Measurements from ENCODE around the gene MUCL3.

Gene MUCL3

GRCh38 chr6:30928677-30929076, 12.1 kb upstream of the MUCL3 start:
- Histone ChIP-seq H2AFZ (ENCODE audit: low read length) (no peak overlapping the region), H3K4me1 (ENCODE audit: insufficient read depth, low read length, severe bottlenecking) (no peaks in the 10 kb centered on the region), H3K9ac (ENCODE audit: low read length) (no peak overlapping the region), H3K4me2 (ENCODE audit: low read length) (no peak overlapping the region), H3K36me3 (ENCODE audit: insufficient read depth, low read length) (peaks cover 52% of the 10 kb centered on the region), H3K9me3 (ENCODE audit: low read length) (no peaks in the 10 kb centered on the region), H3K4me3 (ENCODE audit: low read depth, low read length, poor library complexity, severe bottlenecking) (no peak overlapping the region), H3F3A (ENCODE audit: insufficient read depth, low read length) (no peaks in the 10 kb centered on the region), H3K27me3 (ENCODE audit: insufficient read depth, low read length) (no peaks in the 10 kb centered on the region), H4K20me1 (ENCODE audit: insufficient read depth, low read length) (no peaks in the 10 kb centered on the region), H3K9me2 (ENCODE audit: low read depth, low read length) (no peaks in the 10 kb centered on the region), H3K27ac (ENCODE audit: low read depth, low read length, poor library complexity, severe bottlenecking) (no peak overlapping the region), H3K79me2 (ENCODE audit: insufficient read depth, low read length) (no peaks in the 10 kb centered on the region)
- TF ChIP-seq EZH2 (IDR thresholded peaks at IDR 0.05; ENCODE audit: borderline replicate concordance, low read length), result no peak
- no peak for TF ChIP-seq CTCF (IDR thresholded peaks at IDR 0.05; ENCODE audit: low read length)

GRCh38 chr6:30930506-30930905, 10.3 kb upstream of the MUCL3 start:
- Histone ChIP-seq H3K27ac (ENCODE audit: low read depth, low read length, poor library complexity, severe bottlenecking) (no peak overlapping the region), H3K9ac (ENCODE audit: low read length) (no peak overlapping the region), H3K79me2 (ENCODE audit: insufficient read depth, low read length) (no peaks in the 10 kb centered on the region), H3K4me1 (ENCODE audit: insufficient read depth, low read length, severe bottlenecking) (no peaks in the 10 kb centered on the region), H3K4me2 (ENCODE audit: low read length) (no peak overlapping the region), H3K36me3 (ENCODE audit: insufficient read depth, low read length) (peaks cover 35% of the 10 kb centered on the region), H3K4me3 (ENCODE audit: low read depth, low read length, poor library complexity, severe bottlenecking) (no peak overlapping the region), H4K20me1 (ENCODE audit: insufficient read depth, low read length) (no peaks in the 10 kb centered on the region), H3K27me3 (ENCODE audit: insufficient read depth, low read length) (no peaks in the 10 kb centered on the region), H2AFZ (ENCODE audit: low read length) (no peak overlapping the region), H3F3A (ENCODE audit: insufficient read depth, low read length) (no peaks in the 10 kb centered on the region), H3K9me3 (ENCODE audit: low read length) (no peaks in the 10 kb centered on the region), H3K9me2 (ENCODE audit: low read depth, low read length) (no peaks in the 10 kb centered on the region)
- TF ChIP-seq EZH2 (IDR thresholded peaks at IDR 0.05; ENCODE audit: borderline replicate concordance, low read length), result no peak

GRCh38 chr6:30931272-30931671, 9.5 kb upstream of the MUCL3 start:
- no peaks in the 10 kb centered on the region for H3K4me1 ChIP-seq (ENCODE audit: insufficient read depth, low read length, severe bottlenecking)
- H3K9me2 ChIP-seq (ENCODE audit: low read depth, low read length), result no peaks in the 10 kb centered on the region
- H3K4me2 ChIP-seq (ENCODE audit: low read length), result no peak overlapping the region
- TF ChIP-seq CTCF (IDR thresholded peaks at IDR 0.05; ENCODE audit: low read length), result no peak
- no peak for TF ChIP-seq EZH2 (IDR thresholded peaks at IDR 0.05; ENCODE audit: borderline replicate concordance, low read length)
- H3K27me3 ChIP-seq (ENCODE audit: insufficient read depth, low read length), result no peaks in the 10 kb centered on the region
- no peak overlapping the region for H3K9ac ChIP-seq (ENCODE audit: low read length)
- peaks cover 28% of the 10 kb centered on the region for H3K36me3 ChIP-seq (ENCODE audit: insufficient read depth, low read length)
- H3K9me3 ChIP-seq (ENCODE audit: low read length), result no peaks in the 10 kb centered on the region
- no peak overlapping the region for H3K27ac ChIP-seq (ENCODE audit: low read depth, low read length, poor library complexity, severe bottlenecking)
- no peaks in the 10 kb centered on the region for H3F3A ChIP-seq (ENCODE audit: insufficient read depth, low read length)
- H3K79me2 ChIP-seq (ENCODE audit: insufficient read depth, low read length), result no peaks in the 10 kb centered on the region
- H2AFZ ChIP-seq (ENCODE audit: low read length), result no peak overlapping the region
- H4K20me1 ChIP-seq (ENCODE audit: insufficient read depth, low read length), result no peaks in the 10 kb centered on the region
- no peak overlapping the region for H3K4me3 ChIP-seq (ENCODE audit: low read depth, low read length, poor library complexity, severe bottlenecking)

GRCh38 chr6:30931969-30932645, 8.7 kb upstream of the MUCL3 start, which contains the start of gene SFTA2:
SFTA2 (minus strand) TSS chr6:30932170; CDS start chr6:30932096, 74 bp downstream.
- no peak for TF ChIP-seq CTCF (IDR thresholded peaks at IDR 0.05; ENCODE audit: low read length)
- no peak for TF ChIP-seq EZH2 (IDR thresholded peaks at IDR 0.05; ENCODE audit: borderline replicate concordance, low read length)
- Histone ChIP-seq H3K36me3 (ENCODE audit: insufficient read depth, low read length) (peaks cover 19% of the 10 kb centered on the region), H3K9me3 (ENCODE audit: low read length) (no peaks in the 10 kb centered on the region), H3K9me2 (ENCODE audit: low read depth, low read length) (no peaks in the 10 kb centered on the region), H3F3A (ENCODE audit: insufficient read depth, low read length) (no peaks in the 10 kb centered on the region), H3K4me3 (ENCODE audit: low read depth, low read length, poor library complexity, severe bottlenecking) (no peak within 1 kb of the TSS), H3K9ac (ENCODE audit: low read length) (no peak within 1 kb of the TSS), H3K27ac (ENCODE audit: low read depth, low read length, poor library complexity, severe bottlenecking) (no peak within 1 kb of the TSS), H2AFZ (ENCODE audit: low read length) (no peak within 1 kb of the TSS), H4K20me1 (ENCODE audit: insufficient read depth, low read length) (no peaks in the 10 kb centered on the region), H3K4me1 (ENCODE audit: insufficient read depth, low read length, severe bottlenecking) (no peaks in the 10 kb centered on the region), H3K4me2 (ENCODE audit: low read length) (no peak within 1 kb of the TSS), H3K27me3 (ENCODE audit: insufficient read depth, low read length) (no peaks in the 10 kb centered on the region), H3K79me2 (ENCODE audit: insufficient read depth, low read length) (no peaks in the 10 kb centered on the region)
